Thyroid gland (tissue), 4 donors: ENCODE measurements around the gene SLC25A26.

Source experiments
- POLR2A ChIP-seq, 2 donors: fragments of 450-650 bp; IDR thresholded peaks; one replicate each; pipeline ENCODE4 v1.6.1; 2017; ENCODE audit warnings: antibody characterized with exemption in 2 of 2, mild to moderate bottlenecking in 2 of 2, moderate library complexity in 1 of 2
- TF ChIP-seq, protein P1 (sequence below), 6 experiments: fragments of 200-600 bp in 3 of 6; fragments of 450-650 bp in 3 of 6; sonication (generic) in 3 of 6; IDR thresholded peaks; one replicate each; pipeline ENCODE4 v1.5.1; 2016 to 2019; ENCODE audit warnings: antibody characterized with exemption in 6 of 6, mild to moderate bottlenecking in 2 of 6, inconsistent platforms in 1 of 6, moderate library complexity in 1 of 6

DNA sequence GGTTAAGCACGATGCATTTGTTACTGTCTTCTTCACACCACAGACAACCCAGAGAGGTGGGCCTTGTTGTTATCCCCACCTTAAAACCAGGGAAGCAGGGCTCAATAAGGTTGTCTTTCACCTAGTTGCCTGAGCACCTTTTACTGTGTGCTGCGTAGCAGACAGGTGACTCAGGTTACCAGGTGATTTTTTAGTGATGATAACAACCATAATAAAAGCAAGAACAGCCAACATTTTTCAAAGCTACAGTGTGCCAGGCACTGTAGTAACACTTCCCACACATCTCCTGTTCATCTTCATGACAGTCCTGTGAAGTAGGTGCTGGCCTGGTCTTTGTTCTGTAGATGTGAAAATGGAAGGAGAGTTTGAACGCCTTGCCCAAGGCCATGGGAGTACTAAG lies 132.2 kb downstream of the SLC25A26 start:
- TF ChIP-seq, protein P1, sequence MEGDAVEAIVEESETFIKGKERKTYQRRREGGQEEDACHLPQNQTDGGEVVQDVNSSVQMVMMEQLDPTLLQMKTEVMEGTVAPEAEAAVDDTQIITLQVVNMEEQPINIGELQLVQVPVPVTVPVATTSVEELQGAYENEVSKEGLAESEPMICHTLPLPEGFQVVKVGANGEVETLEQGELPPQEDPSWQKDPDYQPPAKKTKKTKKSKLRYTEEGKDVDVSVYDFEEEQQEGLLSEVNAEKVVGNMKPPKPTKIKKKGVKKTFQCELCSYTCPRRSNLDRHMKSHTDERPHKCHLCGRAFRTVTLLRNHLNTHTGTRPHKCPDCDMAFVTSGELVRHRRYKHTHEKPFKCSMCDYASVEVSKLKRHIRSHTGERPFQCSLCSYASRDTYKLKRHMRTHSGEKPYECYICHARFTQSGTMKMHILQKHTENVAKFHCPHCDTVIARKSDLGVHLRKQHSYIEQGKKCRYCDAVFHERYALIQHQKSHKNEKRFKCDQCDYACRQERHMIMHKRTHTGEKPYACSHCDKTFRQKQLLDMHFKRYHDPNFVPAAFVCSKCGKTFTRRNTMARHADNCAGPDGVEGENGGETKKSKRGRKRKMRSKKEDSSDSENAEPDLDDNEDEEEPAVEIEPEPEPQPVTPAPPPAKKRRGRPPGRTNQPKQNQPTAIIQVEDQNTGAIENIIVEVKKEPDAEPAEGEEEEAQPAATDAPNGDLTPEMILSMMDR (IDR thresholded peaks at IDR 0.05) = no peak
- TF ChIP-seq POLR2A (IDR thresholded peaks at IDR 0.05) = no peak
